ENCODE measurements around the gene HIGD2A.

- TF ChIP-seq ETV6 (conservative IDR thresholded peaks at IDR 0.05 in 1 of 2, IDR thresholded peaks at IDR 0.05 in 1 of 2; ENCODE audit: borderline replicate concordance in 1 of 2, low read depth in 1 of 2) (no peak), RAD21 (IDR thresholded peaks at IDR 0.05; ENCODE audit: insufficient read depth, low read depth, low read length) (no peak)
Measured at GRCh38 chr5:176391999-176392398, 3.4 kb downstream of the HIGD2A start.
